Measurements from ENCODE around the gene SORBS2. TPM values are rescaled to one million over a fixed set of nuclear protein-coding genes. Genes with fewer than 3 reads are reported as not detected.

Gene SORBS2
- total and polyA plus RNA-seq, 2 of the 8 experiments (the other 6 are each of a cell fraction or from before 2014, with no cell fraction given), result 73.0 to 87.1 TPM

- TF ChIP-seq PHF8 (conservative IDR thresholded peaks at IDR 0.05; ENCODE audit: low read depth, low read length), result no peak
Observed at GRCh38 chr4:185541251-185541727, 270.7 kb downstream of the SORBS2 start (continued).
